Measurements from ENCODE around the gene PARD6G. TPM values are rescaled to one million over a fixed set of nuclear protein-coding genes. Genes with fewer than 3 reads are reported as not detected.

Gene PARD6G
- total RNA-seq, 5 donors from 2014 or later (not counting 1 experiment from before 2014, with no cell fraction given) = 0.15 to 0.96 (median 0.50) TPM; not detected in 1

DNA sequence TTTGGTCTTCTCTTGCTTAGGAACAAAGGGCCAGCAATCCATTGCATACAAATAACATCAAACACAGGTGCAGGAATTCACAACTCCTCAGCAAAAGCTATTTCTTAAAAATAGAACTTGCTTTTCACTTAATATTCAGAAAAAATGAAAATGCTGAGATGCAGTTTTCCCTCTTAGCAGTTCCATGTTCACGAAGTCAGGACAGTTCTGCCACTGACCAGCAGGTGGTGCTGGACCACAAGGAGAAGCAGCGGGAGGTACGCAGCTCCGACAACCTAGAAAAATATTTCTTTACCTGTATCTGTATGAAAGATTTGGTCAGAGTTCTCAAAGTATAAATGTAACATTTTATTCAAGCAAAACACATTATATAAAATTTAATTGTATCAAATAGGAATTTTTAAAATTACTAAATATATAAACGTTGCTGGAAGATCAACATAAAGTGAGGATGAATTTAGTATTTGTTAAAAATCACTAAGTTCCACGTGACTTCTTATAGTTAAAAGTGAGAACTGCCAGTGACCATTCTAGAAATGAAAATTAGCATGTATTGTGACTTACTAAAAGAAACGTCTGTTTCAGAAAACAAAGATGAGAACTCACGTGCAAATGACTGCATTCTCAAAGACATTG, 89.5 kb downstream of the PARD6G start:
- peak; percentile 28 to 84 (median 63) for DNase-seq
- Mint-ChIP-seq H3K27ac (no peak overlapping the region), H3K27me3 (peaks cover 11 to 31% of the 10 kb centered on the region in 2 donors), H3K36me3 (no peaks in the 10 kb centered on the region), H3K4me1 (peaks cover 0 to 9% (median 5%) of the 10 kb centered on the region in 3 donors), H3K4me3 (no peak overlapping the region), H3K9me3 (no peaks in the 10 kb centered on the region)
- 56% methylated on average over 4 of the region's 8 CpGs for WGBS (ENCODE audit: insufficient coverage)
- H3K27me3 ChIP-seq (replicated peaks in 1 of 2; ENCODE audit: control insufficient read depth in 2 of 2, extremely low read depth in 1 of 2, insufficient read depth in 2 of 2, low read length in 1 of 2) = peaks cover 0 to 23% of the 10 kb centered on the region in 2 experiments
- ATAC-seq (replicated peaks in 1 of 4) = peak; percentile 56 to 73 (median 60)
- no peaks in the 10 kb centered on the region for H3K36me3 ChIP-seq (ENCODE audit: control insufficient read depth in 2 of 2, extremely low read depth in 1 of 2, insufficient read depth in 1 of 2, low read length in 1 of 2)
- ChIA-PET CTCF (interaction anchor here in 1 of 2 donors (0.5 kb wide), 1 partner anchor 29 kb away, joined by 3 read pairs; no protein-coding TSS in a partner anchor), POLR2A (no interaction called here)
- H3K9me3 ChIP-seq = no peaks in the 10 kb centered on the region
- H3K27ac ChIP-seq (ENCODE audit: low read length) = no peak overlapping the region
- no peak overlapping the region for H3K4me3 ChIP-seq (ENCODE audit: control insufficient read depth in 1 of 2, extremely low read depth in 1 of 2, low read length in 1 of 2)
- H3K4me1 ChIP-seq (ENCODE audit: control insufficient read depth in 1 of 2, extremely low read depth in 1 of 2, insufficient read depth in 2 of 2, low read length in 2 of 2) = peaks cover 0 to 9% of the 10 kb centered on the region in 2 experiments

DNA sequence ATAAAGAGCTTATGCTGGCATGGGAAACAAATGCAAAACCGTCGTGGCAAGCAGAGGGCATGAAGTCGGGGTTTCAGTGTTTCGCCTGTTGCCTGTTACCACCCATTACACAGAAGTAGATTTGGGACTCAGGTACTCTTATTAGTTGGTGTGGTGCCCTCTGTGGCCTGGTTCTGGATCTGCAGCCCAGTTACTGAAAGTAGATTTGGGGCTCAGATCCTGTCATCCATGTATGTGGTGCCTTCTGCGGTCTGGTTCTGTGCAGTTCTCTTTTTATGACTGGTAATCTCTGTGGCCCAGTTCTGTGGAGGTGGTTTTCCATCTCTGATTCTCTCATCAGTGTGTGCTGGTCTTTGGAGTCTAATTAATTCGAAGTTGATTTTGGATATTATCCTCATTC, 93.0 kb downstream of the PARD6G start:
- ChIA-PET POLR2A (no interaction called here), CTCF (interaction anchor here (0.6 to 1.0 kb wide), 2 partner anchors 24 to 73 kb away, joined by 3 to 5 read pairs; no protein-coding TSS in a partner anchor)
- Mint-ChIP-seq H3K27me3 (peaks cover 4 to 5% of the 10 kb centered on the region in 2 donors), H3K27ac (no peak overlapping the region), H3K36me3 (no peaks in the 10 kb centered on the region), H3K4me1 (peaks cover 0 to 4% (median 3%) of the 10 kb centered on the region in 3 donors), H3K4me3 (no peak overlapping the region), H3K9me3 (no peaks in the 10 kb centered on the region)
- no peaks in the 10 kb centered on the region for H3K9me3 ChIP-seq
- ATAC-seq (replicated peaks in 1 of 4) (peak; percentile 49 to 70 (median 56)), DNase-seq (peak in 10 of 35 experiments; percentile 11 to 48 (median 18))
- H3K4me1 ChIP-seq (ENCODE audit: control insufficient read depth in 1 of 2, extremely low read depth in 1 of 2, insufficient read depth in 2 of 2, low read length in 2 of 2) = no peaks in the 10 kb centered on the region
- peaks cover 0 to 6% of the 10 kb centered on the region in 2 experiments for H3K27me3 ChIP-seq (replicated peaks in 1 of 2; ENCODE audit: control insufficient read depth in 2 of 2, extremely low read depth in 1 of 2, insufficient read depth in 2 of 2, low read length in 1 of 2)
- H3K27ac ChIP-seq (ENCODE audit: low read length) = no peak overlapping the region
- no peak overlapping the region for H3K4me3 ChIP-seq (ENCODE audit: control insufficient read depth in 1 of 2, extremely low read depth in 1 of 2, low read length in 1 of 2)
- 56% methylated on average over 6 of the region's 6 CpGs for WGBS (ENCODE audit: insufficient coverage)
- H3K36me3 ChIP-seq (ENCODE audit: control insufficient read depth in 2 of 2, extremely low read depth in 1 of 2, insufficient read depth in 1 of 2, low read length in 1 of 2) = no peaks in the 10 kb centered on the region

DNA sequence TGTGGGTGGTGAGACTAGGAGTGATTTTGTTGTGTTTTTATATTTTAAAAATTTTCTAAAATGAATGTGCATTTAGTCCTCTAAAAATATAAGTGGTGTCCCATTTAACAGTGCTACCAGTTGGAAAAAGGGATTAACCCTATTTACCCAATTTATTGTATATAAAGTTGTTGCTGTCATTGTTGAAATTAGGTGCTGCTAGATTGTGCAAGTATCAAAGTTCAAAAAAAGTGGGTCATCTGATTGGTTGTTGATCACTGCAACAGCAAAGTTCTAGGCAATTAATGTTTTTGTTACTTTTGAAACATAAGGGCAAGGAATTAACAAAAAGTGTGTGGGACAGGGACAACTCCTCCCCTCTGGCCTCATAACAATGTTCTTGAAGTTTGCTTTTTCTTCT, 97.6 kb downstream of the PARD6G start:
- ChIA-PET CTCF (no interaction called here), POLR2A (no interaction called here)

DNA sequence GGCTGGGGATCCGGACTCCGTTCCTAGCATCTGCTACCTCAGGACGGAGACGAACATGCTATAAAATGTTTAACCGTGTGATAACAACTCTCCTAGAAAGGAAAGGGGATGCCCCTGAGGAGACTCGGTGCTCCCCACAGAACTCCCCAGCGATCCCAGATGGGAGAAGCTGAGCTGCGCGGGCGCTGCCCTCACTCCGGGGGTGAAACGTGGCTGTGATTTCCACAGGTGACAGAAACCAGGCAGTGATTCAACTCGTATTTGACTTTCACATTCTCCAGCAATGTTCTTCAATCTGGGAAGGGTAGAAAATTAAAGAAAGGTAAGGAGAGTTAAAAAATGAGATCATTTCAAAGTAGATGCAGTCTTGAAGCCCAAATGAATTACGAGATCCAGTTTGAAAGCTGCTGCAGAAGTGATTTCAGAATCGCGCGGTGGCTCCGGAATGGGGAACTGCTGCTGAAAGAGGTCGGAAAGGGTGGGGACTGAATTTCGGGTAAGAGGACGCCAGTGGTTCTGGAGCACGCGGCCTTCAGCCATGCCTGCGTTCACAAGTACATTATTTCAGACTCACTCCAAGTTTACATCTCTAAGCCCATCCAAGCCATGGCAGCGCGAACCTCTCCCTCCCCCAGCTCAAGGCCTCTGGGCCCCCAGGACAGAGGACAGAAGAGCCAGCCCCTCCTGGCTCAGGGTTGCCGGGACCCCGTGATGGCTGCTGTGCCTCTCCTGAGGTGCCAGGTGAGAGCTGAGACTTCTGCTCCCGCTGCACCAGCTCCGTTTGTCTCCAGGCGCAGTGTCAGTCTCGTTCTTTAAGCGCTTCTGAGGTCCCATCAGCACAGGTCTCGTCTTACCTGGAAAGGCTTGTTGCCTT, 98.8 kb downstream of the PARD6G start:
- H3K4me3 ChIP-seq (ENCODE audit: control insufficient read depth in 1 of 2, extremely low read depth in 1 of 2, low read length in 1 of 2) = peak overlapping the region; percentile 52 to 76
- H3K9me3 ChIP-seq = no peaks in the 10 kb centered on the region
- ChIA-PET POLR2A (no interaction called here), CTCF (no interaction called here)
- H3K36me3 Mint-ChIP-seq = no peaks in the 10 kb centered on the region
- no peak for ATAC-seq (replicated peaks in 1 of 4)
- peak overlapping the region; percentile 80 to 87 (median 84) for H3K4me3 Mint-ChIP-seq
- no peak overlapping the region for H3K27ac ChIP-seq (ENCODE audit: low read length)
- no peaks in the 10 kb centered on the region for H3K9me3 Mint-ChIP-seq
- peaks cover 10 to 17% of the 10 kb centered on the region in 2 donors for H3K27me3 Mint-ChIP-seq
- H3K36me3 ChIP-seq (ENCODE audit: control insufficient read depth in 2 of 2, extremely low read depth in 1 of 2, insufficient read depth in 1 of 2, low read length in 1 of 2) = no peaks in the 10 kb centered on the region
- peaks cover 12 to 19% (median 15%) of the 10 kb centered on the region in 3 donors for H3K4me1 Mint-ChIP-seq
- H3K4me1 ChIP-seq (ENCODE audit: control insufficient read depth in 1 of 2, extremely low read depth in 1 of 2, insufficient read depth in 2 of 2, low read length in 2 of 2) = peaks cover 0 to 20% of the 10 kb centered on the region in 2 experiments
- H3K27me3 ChIP-seq (replicated peaks in 1 of 2; ENCODE audit: control insufficient read depth in 2 of 2, extremely low read depth in 1 of 2, insufficient read depth in 2 of 2, low read length in 1 of 2) = peaks cover 0 to 16% of the 10 kb centered on the region in 2 experiments
- DNase-seq = no peak
- 83% methylated on average over 16 of the region's 34 CpGs for WGBS (ENCODE audit: insufficient coverage)
- H3K27ac Mint-ChIP-seq = no peak overlapping the region

More for the DNA sequence above, 97.6 kb downstream of the PARD6G start:
- H3K27ac Mint-ChIP-seq = no peak overlapping the region
- H3K9me3 Mint-ChIP-seq = no peaks in the 10 kb centered on the region
- H3K4me3 Mint-ChIP-seq = no peak overlapping the region
- H3K36me3 Mint-ChIP-seq = no peaks in the 10 kb centered on the region
- H3K27me3 ChIP-seq (replicated peaks in 1 of 2; ENCODE audit: control insufficient read depth in 2 of 2, extremely low read depth in 1 of 2, insufficient read depth in 2 of 2, low read length in 1 of 2) = peaks cover 0 to 16% of the 10 kb centered on the region in 2 experiments
- no peak overlapping the region for H3K4me3 ChIP-seq (ENCODE audit: control insufficient read depth in 1 of 2, extremely low read depth in 1 of 2, low read length in 1 of 2)
- peaks cover 0 to 20% of the 10 kb centered on the region in 2 experiments for H3K4me1 ChIP-seq (ENCODE audit: control insufficient read depth in 1 of 2, extremely low read depth in 1 of 2, insufficient read depth in 2 of 2, low read length in 2 of 2)
- H3K4me1 Mint-ChIP-seq = peaks cover 12 to 21% (median 18%) of the 10 kb centered on the region in 3 donors
- ATAC-seq (replicated peaks in 1 of 4) (no peak), DNase-seq (no peak)
- H3K27me3 Mint-ChIP-seq = peaks cover 10 to 17% of the 10 kb centered on the region in 2 donors
- H3K9me3 ChIP-seq = no peaks in the 10 kb centered on the region
- no peak overlapping the region for H3K27ac ChIP-seq (ENCODE audit: low read length)
- no peaks in the 10 kb centered on the region for H3K36me3 ChIP-seq (ENCODE audit: control insufficient read depth in 2 of 2, extremely low read depth in 1 of 2, insufficient read depth in 1 of 2, low read length in 1 of 2)

DNA sequence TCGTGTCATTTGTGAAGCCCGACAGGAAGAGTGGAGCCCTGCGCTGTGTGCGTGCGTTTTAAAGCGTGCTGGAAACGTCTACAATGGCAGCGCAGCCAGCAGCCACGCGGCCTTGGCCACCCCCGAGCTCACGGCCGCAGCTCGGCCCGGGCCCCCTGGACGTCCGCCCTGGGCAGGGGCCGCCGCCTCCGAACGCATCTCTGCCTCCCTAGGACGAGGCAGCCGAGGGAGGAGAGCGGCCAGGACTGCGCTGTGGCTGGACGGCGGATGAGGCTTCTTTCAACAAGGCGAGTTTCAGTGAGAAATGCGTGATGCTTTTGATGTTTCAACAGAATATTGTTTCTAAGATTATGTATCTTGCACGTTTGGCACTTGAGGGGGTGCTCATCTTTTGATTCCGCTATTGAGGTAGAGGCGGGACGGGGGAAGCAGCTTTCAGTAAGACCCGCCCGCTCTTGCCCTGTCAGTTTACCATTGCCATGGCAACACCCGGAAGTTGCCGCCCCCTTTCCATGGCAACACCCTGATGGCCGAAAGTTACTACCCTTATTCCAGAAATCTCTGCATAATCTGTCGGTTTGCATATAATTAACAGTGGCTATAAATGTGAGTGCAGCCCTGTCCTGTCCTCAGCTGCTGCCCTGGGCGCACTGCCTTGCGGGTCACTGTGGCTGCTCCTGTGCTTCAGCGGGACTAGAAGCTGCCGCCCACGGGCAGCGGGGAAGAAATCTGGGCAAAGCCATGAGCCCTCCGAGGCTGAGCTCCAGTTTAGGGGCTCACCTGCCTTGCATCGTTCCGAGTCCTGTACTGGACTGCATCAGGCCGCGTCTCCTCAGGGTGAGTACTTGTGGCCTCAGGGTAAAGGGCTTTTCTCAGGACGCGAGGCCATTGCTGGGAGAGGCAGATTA, 99.6 kb downstream of the PARD6G start:
- Histone ChIP-seq H3K36me3 (ENCODE audit: control insufficient read depth in 2 of 2, extremely low read depth in 1 of 2, insufficient read depth in 1 of 2, low read length in 1 of 2) (no peaks in the 10 kb centered on the region), H3K9me3 (no peaks in the 10 kb centered on the region), H3K4me1 (ENCODE audit: control insufficient read depth in 1 of 2, extremely low read depth in 1 of 2, insufficient read depth in 2 of 2, low read length in 2 of 2) (peaks cover 0 to 20% of the 10 kb centered on the region in 2 experiments), H3K27ac (ENCODE audit: low read length) (no peak overlapping the region), H3K4me3 (ENCODE audit: control insufficient read depth in 1 of 2, extremely low read depth in 1 of 2, low read length in 1 of 2) (peak overlapping the region; percentile 52 to 76), H3K27me3 (replicated peaks in 1 of 2; ENCODE audit: control insufficient read depth in 2 of 2, extremely low read depth in 1 of 2, insufficient read depth in 2 of 2, low read length in 1 of 2) (peaks cover 0 to 16% of the 10 kb centered on the region in 2 experiments)
- ATAC-seq (replicated peaks in 1 of 4) (peak; percentile 86 to 89 (median 88)), DNase-seq (peak; percentile 26 to 77 (median 67))
- ChIA-PET CTCF (interaction anchor here in 1 of 2 donors (0.7 kb wide), 1 partner anchor 100 kb away, joined by 3 read pairs; the partner anchor contains the start of gene PARD6G), POLR2A (no interaction called here)
- peak overlapping the region; percentile 80 to 87 (median 84) for H3K4me3 Mint-ChIP-seq
- WGBS (ENCODE audit: insufficient coverage) = 41% methylated on average over 48 of the region's 52 CpGs
- peak overlapping the region in 1 of 2 donors; percentile 24 for H3K27ac Mint-ChIP-seq
- H3K9me3 Mint-ChIP-seq = no peaks in the 10 kb centered on the region
- no peaks in the 10 kb centered on the region for H3K36me3 Mint-ChIP-seq
- peaks cover 12 to 19% (median 15%) of the 10 kb centered on the region in 3 donors for H3K4me1 Mint-ChIP-seq
- H3K27me3 Mint-ChIP-seq = peaks cover 10 to 17% of the 10 kb centered on the region in 2 donors

Data from T-cell (primary cell).